SK-N-SH treated with all-trans-retinoic acid at 6 μM for 48 hours (cell line): Measurements from ENCODE around the gene SH3D19.

ENCODE experiments used
- ATAC-seq: fragments of 200-7000 bp; cut with Tn5 transposase; 3 replicates; pipeline ENCODE4 v1.9.1; 2020; ENCODE audit warnings: mild to moderate bottlenecking, moderate library complexity
- ARNTL ChIP-seq: fragments of 450-650 bp; formaldehyde crosslinking; IDR thresholded peaks from 2 replicates; pipeline ENCODE4 v1.5.0; 2020; ENCODE audit warnings: low read depth, mild to moderate bottlenecking, moderate library complexity, borderline replicate concordance
- BACH2 ChIP-seq: fragments of 250-450 bp; sonication (Bioruptor Pico); IDR thresholded peaks from 2 replicates; pipeline ENCODE4 v1.9.0; 2021; ENCODE audit warnings: mild to moderate bottlenecking, borderline replicate concordance
- CREB5 ChIP-seq: fragments of 250-450 bp; sonication (Bioruptor Pico); IDR thresholded peaks from 2 replicates; pipeline ENCODE4 v1.5.1; 2020; ENCODE audit warnings: low read depth, mild to moderate bottlenecking, moderate library complexity
- CSDC2 ChIP-seq: fragments of 250-450 bp; sonication (Bioruptor Pico); IDR thresholded peaks from 2 replicates; pipeline ENCODE4 v1.5.0; 2020; ENCODE audit warnings: mild to moderate bottlenecking, moderate library complexity
- CSRNP3 ChIP-seq: fragments of 250-450 bp; sonication (Bioruptor Pico); IDR thresholded peaks from 2 replicates; pipeline ENCODE4 v1.5.1; 2021; ENCODE audit warnings: mild to moderate bottlenecking, moderate library complexity
- ESRRG ChIP-seq: fragments of 250-450 bp; sonication (Bioruptor Pico); IDR thresholded peaks from 2 replicates; pipeline ENCODE4 v1.6.1; 2021; ENCODE audit warnings: mild to moderate bottlenecking
- GLIS3 ChIP-seq: fragments of 250-450 bp; sonication (Bioruptor Pico); IDR thresholded peaks from 2 replicates; pipeline ENCODE4 v1.5.0; 2020; ENCODE audit warnings: mild to moderate bottlenecking, moderate library complexity
- OSR1 ChIP-seq: fragments of 250-450 bp; sonication (Bioruptor Pico); IDR thresholded peaks from 2 replicates; pipeline ENCODE4 v1.8.0; 2022; ENCODE audit warnings: moderate library complexity, mild to moderate bottlenecking, inconsistent platforms
- PATZ1 ChIP-seq: fragments of 250-450 bp; sonication (Bioruptor Pico); IDR thresholded peaks from 2 replicates; pipeline ENCODE4 v1.8.0; 2020; ENCODE audit warnings: mild to moderate bottlenecking, moderate library complexity, borderline replicate concordance
- POU6F1 ChIP-seq: fragments of 250-450 bp; sonication (Bioruptor Pico); IDR thresholded peaks from 2 replicates; pipeline ENCODE4 v1.8.0; 2021; ENCODE audit warnings: low read depth, mild to moderate bottlenecking, moderate library complexity, borderline replicate concordance
- RARB ChIP-seq: fragments of 250-450 bp; sonication (Bioruptor Pico); IDR thresholded peaks from 2 replicates; pipeline ENCODE4 v1.8.0; 2021; ENCODE audit warnings: mild to moderate bottlenecking, moderate library complexity
- SNAI2 ChIP-seq: fragments of 250-450 bp; sonication (Bioruptor Pico); IDR thresholded peaks from 2 replicates; pipeline ENCODE4 v1.5.0; 2020; ENCODE audit warnings: mild to moderate bottlenecking, moderate library complexity
- TCF4 ChIP-seq: fragments of 250-450 bp; sonication (Bioruptor Pico); IDR thresholded peaks from 2 replicates; pipeline ENCODE4 v1.8.0; 2021; ENCODE audit warnings: mild to moderate bottlenecking, moderate library complexity, borderline replicate concordance
- TSHZ2 ChIP-seq: fragments of 250-450 bp; sonication (Bioruptor Pico); IDR thresholded peaks from 2 replicates; pipeline ENCODE4 v1.5.0; 2020; ENCODE audit warnings: mild to moderate bottlenecking, moderate library complexity
- ZC3H10 ChIP-seq: fragments of 250-450 bp; sonication (Bioruptor Pico); IDR thresholded peaks from 2 replicates; pipeline ENCODE4 v1.5.1; 2021; ENCODE audit warnings: mild to moderate bottlenecking, moderate library complexity
- ZFP3 ChIP-seq: fragments of 250-450 bp; sonication (Bioruptor Pico); IDR thresholded peaks from 2 replicates; pipeline ENCODE4 v1.5.0; 2020; ENCODE audit warnings: mild to moderate bottlenecking, moderate library complexity
- ZFP30 ChIP-seq: fragments of 450-650 bp; formaldehyde crosslinking; IDR thresholded peaks from 2 replicates; pipeline ENCODE4 v1.5.0; 2022; ENCODE audit warnings: mild to moderate bottlenecking, moderate library complexity

SH3D19 gene

GRCh38 chr4:151165205-151166000 is 160.0 kb downstream of the SH3D19 start (continued):
- TF ChIP-seq POU6F1 (no peak), CSDC2 (CRISPR knock-in tag) (no peak), ZC3H10 (CRISPR knock-in tag) (no peak), CSRNP3 (CRISPR knock-in tag) (no peak)

- peak; percentile 70 for ATAC-seq
Observed at GRCh38 chr4:151163855-151164254, 161.6 kb downstream of the SH3D19 start.

More at GRCh38 chr4:151163855-151164254, 161.6 kb downstream of the SH3D19 start:
- TF ChIP-seq POU6F1 (no peak), PATZ1 (CRISPR knock-in tag) (no peak), TSHZ2 (CRISPR knock-in tag) (no peak), RARB (no peak), ZC3H10 (CRISPR knock-in tag) (no peak), CSRNP3 (CRISPR knock-in tag) (no peak), GLIS3 (CRISPR knock-in tag) (no peak), OSR1 (no peak), ZFP30 (CRISPR knock-in tag) (no peak), BACH2 (CRISPR knock-in tag) (no peak), TCF4 (CRISPR knock-in tag) (no peak), ESRRG (CRISPR knock-in tag) (no peak), SNAI2 (no peak), ARNTL (CRISPR knock-in tag) (no peak), ZFP3 (CRISPR knock-in tag) (no peak), CREB5 (CRISPR knock-in tag) (no peak)
